ENCODE results near the gene TENT4A.

Gene TENT4A

DNA sequence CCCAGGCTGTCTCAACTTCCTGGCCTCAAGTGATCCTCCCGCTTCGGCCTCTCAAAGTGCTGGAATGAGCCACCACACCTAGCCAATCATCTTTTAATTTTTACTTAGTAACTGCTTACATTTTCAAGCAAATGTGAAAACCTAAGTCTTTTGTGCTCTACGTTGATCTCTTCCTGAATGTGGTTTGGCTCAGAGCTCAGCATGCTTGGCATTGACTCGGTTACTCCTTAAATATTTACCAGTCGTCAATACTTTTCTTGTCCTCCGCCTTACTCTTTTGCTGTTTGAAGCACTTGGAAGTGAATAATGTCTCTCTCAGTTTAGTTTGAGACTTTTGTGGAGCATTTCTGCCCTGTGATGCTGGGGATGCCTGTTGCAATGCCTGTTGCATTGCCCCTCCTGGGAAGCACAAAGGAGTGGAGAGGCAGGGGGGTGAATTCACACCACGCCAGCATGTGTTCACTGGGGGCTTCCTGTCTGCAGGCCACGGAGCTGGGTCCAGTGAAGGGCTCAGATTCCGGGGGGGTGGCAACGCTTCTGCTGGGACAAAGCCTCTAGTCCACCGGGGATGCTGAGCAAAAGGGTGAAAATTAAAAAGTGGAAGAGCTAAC is 13.1 kb upstream of the TENT4A start:
- in situ Hi-C loops (cut with HindIII; ENCODE audit: low sequenced_read_pairs), result no loop called here

- in situ Hi-C loops (cut with HindIII; ENCODE audit: low sequenced_read_pairs), result no loop called here
Measured at GRCh38 chr5:6700685-6701355, 12.4 kb upstream of the TENT4A start.

GRCh38 chr5:6701491-6701890 is 11.7 kb upstream of the TENT4A start:
- in situ Hi-C loops (cut with HindIII; ENCODE audit: low sequenced_read_pairs), result no loop called here

GRCh38 chr5:6702633-6703032 is 10.6 kb upstream of the TENT4A start:
- in situ Hi-C loops (cut with HindIII; ENCODE audit: low sequenced_read_pairs), result no loop called here

DNA sequence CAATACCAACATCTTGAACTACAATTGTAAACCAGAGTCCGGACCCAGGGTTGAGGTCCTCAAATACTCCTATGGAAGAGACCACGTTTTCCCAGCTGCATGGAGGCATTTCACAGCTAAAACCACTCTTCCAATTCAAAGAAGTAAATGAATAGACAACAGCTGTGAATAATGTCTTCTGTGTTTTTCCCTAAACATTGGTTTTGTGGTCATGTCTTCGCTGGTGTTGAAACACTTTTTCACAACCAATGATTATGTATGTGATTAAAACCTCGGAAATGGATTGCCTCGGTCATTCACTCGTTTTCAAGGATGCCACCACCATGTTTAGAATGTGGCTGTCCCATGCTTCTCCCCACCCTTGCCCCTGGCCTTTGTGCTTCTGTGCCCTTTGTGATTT is 9.4 kb upstream of the TENT4A start:
- in situ Hi-C loops (cut with HindIII; ENCODE audit: low sequenced_read_pairs), result no loop called here

DNA sequence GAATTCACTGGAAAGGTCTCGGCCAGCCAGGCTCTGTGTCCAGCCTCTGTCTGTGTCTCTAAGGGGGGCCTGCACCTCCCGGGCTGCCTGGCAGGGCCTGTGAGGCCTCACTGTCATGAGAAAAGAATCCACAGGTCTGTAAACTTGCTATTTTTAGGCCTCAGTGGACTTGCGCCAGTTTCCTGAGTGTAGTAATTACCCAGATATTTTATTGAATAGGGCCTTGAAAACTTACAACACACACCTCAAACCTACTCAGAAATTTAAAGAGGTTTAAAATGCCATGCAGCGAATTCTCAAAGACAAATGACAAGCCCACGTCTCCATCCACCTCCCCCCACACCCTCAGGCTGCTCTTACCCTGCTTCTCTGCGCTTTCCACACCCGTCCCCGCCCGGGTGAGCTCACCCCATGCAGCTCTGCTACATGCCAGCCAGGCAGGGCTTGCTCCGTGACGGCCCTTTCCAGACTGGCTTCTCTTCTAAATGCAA is 8.8 kb upstream of the TENT4A start:
- in situ Hi-C loops (cut with HindIII; ENCODE audit: low sequenced_read_pairs), result no loop called here

DNA sequence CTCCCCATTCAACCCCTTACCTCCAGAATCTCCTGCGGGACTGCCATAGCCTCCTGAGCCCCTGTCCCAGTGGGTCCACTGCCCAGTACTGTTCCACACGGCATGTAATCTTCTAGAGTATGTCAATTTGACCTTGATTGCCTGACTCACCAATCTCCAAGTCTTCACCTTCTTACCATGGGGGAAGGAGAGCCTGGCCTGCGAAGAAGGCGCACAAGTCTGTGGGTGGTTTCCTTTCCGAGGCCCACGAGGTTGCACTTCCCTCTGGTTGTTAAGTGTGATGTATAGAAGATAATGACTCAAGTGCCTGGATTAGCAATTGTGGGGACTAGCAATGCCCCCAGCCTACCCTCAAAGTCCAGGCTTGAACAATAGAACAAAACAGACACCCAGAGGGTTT is 8.1 kb upstream of the TENT4A start:
- in situ Hi-C loops (cut with HindIII; ENCODE audit: low sequenced_read_pairs), result no loop called here

DNA sequence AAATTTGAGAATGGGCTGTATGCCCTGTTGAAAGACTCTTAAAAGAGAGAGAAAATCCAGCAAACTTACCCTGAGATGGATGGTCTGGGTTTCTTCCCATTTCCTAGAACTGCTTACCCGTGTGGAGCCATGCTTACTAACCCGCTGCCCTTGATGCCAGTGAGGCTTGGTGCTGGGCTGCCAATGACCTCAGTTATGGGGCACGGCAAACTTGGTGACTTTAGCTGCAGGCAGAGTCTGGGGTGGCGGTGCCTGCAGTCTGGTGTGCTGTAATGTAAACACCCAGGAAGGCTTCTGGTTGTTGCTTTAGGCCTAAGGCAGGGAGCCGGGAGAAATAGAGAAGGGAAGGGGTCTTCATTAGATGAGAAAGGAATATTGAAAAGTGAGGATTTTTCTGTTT is 7.3 kb upstream of the TENT4A start:
- in situ Hi-C loops (cut with HindIII; ENCODE audit: low sequenced_read_pairs), result no loop called here

- in situ Hi-C loops (cut with HindIII; ENCODE audit: low sequenced_read_pairs), result no loop called here
Measured at GRCh38 chr5:6707852-6708251, 5.4 kb upstream of the TENT4A start.

GRCh38 chr5:6708814-6709213 is 4.4 kb upstream of the TENT4A start:
- in situ Hi-C loops (cut with HindIII; ENCODE audit: low sequenced_read_pairs), result no loop called here

- in situ Hi-C loops (cut with HindIII; ENCODE audit: low sequenced_read_pairs), result no loop called here
Measured at GRCh38 chr5:6710070-6710469, 3.2 kb upstream of the TENT4A start.

DNA sequence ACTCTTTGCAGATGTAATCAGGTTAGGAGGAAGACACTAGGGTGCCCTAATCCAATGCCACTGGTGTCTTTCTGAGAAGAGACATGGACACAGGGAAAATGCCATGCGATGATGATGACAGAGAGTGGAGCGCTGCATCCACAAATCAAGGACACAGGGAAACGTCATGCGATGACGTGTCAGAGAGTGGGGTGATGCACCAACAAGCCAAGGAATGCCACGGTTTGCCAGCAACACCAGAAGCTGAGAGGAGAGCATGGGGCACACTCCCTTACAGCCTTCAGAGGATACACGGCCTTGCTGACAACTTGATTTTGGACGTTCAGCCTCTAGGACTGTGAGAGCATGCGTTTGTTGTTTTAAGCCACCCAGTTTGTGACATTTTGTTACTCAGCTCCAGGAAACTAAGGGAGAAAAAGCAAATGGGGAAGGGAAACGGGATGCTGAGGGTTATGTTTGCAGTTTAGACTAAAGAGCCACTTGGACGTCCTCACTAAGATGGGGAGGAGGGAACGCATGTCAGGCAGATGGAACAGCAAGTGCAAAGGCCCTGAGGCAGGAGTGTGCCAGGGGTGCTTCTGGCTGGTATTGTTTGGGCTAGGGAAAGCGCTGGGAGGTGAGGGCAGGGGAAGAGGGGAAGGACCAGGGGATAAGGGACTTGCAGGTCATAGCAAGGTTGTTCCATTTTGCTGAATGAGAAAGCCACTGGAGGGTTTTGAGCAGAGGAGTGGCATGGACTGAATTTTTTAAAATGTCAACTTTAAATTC is 2.5 kb upstream of the TENT4A start:
- in situ Hi-C loops (cut with HindIII; ENCODE audit: low sequenced_read_pairs), result no loop called here

DNA sequence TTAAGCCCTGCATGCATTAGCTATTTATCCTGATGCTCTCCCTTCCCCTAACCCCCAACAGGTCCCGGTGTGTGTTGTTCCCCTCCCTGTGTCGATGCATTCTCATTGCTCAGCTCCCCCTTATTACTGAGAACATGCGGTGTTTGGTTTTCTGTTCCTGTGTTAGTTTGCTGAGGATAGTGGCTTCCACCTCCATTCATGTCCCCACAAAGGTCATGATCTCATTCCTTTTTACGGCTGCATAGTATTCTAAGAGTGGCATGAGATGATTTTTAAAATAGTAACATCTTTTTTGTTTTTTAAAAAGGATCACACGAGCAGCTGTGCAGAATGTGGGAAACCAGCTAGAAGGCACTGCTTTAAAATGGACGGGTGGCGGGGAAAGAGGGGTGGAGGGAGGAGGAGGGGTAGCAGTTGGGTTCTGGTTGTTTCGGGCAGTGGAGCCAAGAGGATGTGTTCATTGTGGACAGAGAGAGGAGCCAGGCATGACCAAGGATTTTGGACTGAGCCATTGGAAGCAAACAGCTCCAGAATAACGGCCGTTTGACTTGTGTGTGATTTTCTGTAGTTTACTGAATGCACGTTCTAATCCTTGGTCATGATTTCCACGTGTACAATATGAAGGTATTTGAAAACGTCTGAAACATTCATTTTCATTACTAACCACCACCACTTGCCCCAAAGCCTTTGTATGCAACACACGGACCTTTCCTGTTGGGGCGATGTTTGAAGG is 1.7 kb upstream of the TENT4A start:
- in situ Hi-C loops (cut with HindIII; ENCODE audit: low sequenced_read_pairs), result no loop called here

GRCh38 chr5:6712142-6712576 is 1.1 kb upstream of the TENT4A start:
- in situ Hi-C loops (cut with HindIII; ENCODE audit: low sequenced_read_pairs), result no loop called here

DNA sequence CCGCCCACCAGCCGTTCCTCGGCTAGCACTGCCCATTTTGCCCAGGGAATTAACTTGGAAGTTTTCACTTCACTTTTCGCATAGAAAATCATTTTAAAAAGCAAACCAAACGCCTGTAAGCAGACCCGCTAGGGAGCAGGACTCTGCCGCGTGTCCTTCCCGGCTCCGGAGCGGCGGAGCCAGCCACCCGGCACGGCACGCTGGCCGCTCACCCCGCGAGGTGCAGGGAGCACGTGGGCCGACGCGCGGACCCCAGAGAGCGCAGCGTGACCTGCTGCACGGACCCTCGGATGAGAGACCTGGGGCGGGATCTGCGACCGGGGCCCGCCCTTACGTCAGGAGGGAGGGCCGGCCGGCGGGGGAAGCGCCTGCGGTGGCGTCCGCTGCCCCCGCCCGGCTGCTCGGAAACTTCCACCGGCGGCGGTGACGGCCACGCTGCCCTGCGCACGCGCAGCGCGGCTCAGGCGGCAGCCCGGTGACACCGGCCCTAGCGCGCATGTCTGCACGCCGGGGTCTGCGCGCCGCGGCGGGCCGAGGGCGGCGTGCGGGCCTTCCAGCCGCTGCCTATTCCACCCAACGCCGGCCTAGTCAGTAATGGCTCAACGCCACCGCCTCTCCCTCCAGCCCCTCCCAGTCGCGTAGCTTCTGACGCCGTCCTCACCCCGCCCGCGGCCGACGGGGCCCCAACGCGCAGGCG is 507 bp upstream of the TENT4A start:
- in situ Hi-C loops (cut with HindIII; ENCODE audit: low sequenced_read_pairs), result no loop called here

GRCh38 chr5:6714226-6715041 is 1.2 kb downstream of the TENT4A start:
- in situ Hi-C loops (cut with HindIII; ENCODE audit: low sequenced_read_pairs), result no loop called here

- in situ Hi-C loops (cut with HindIII; ENCODE audit: low sequenced_read_pairs), result no loop called here
Measured at GRCh38 chr5:6715271-6715670, 2.0 kb downstream of the TENT4A start.

GRCh38 chr5:6715758-6716628 is 2.8 kb downstream of the TENT4A start:
- in situ Hi-C loops (cut with HindIII; ENCODE audit: low sequenced_read_pairs), result no loop called here

DNA sequence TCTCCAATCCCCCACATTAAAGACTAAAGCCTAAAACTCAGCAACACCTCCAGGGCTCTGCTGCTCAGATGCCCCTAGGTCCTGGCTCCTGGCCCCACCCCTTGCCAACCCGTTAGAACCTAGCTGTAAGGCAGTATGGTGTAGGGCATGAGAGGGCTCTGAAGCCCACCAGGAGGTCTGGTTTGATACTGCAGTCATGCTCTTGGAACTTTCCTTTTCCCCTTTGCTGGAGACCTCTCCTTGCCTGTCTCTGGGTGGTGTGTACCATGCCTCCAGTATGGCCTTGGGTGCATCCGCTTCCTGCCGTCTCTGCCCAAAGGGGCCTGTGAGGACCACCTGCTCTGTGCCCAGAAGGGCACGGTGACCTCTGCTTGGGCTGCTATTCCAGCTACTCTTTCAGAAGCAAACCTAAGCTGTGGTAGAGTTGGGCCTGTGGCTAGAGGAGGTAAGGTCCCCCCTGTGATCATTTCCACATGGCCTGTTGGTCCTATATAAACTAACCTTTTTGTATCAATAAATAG is 3.5 kb downstream of the TENT4A start:
- in situ Hi-C loops (cut with HindIII; ENCODE audit: low sequenced_read_pairs), result no loop called here
